Mesothelial cell of epicardium (in vitro differentiated cells): ENCODE results near the gene AKAP8L. TPM values are rescaled to one million over a fixed set of nuclear protein-coding genes. Genes with fewer than 3 reads are reported as not detected.

ENCODE experiments used
- DNase-seq, 2 experiments: peaks; one replicate each; pipeline ENCODE4 v3.0.0; 2021; ENCODE audit warnings: low spot score in 2 of 2; ENCODE audit not compliant: unreplicated experiment in 2 of 2
- H3K27ac Mint-ChIP-seq: 2 replicates; pipeline ENCODE4 v1.8.0; 2021; ENCODE audit warnings: mixed read lengths
- H3K27me3 Mint-ChIP-seq: 2 replicates; pipeline ENCODE4 v1.8.0; 2021; ENCODE audit warnings: low read depth, mixed read lengths
- H3K36me3 Mint-ChIP-seq: 2 replicates; pipeline ENCODE4 v1.8.0; 2021; ENCODE audit warnings: mixed read lengths
- H3K4me1 Mint-ChIP-seq: 2 replicates; pipeline ENCODE4 v1.8.0; 2021; ENCODE audit warnings: mixed read lengths
- H3K4me3 Mint-ChIP-seq: 2 replicates; pipeline ENCODE4 v1.8.0; 2021; ENCODE audit warnings: mild to moderate bottlenecking, moderate library complexity, mixed read lengths
- H3K9me3 Mint-ChIP-seq: 2 replicates; pipeline ENCODE4 v1.8.0; 2021; ENCODE audit warnings: mixed read lengths
- CTCF ChIP-seq: fragments of 200-600 bp; sonication (generic); IDR thresholded peaks from one replicate; pipeline ENCODE4 v1.5.0; 2021; ENCODE audit warnings: antibody characterized with exemption; ENCODE audit not compliant: unreplicated experiment
- total RNA-seq: library from RNA; stranded (reverse); gene quantifications from 3 replicates; pipeline ENCODE4 v1.2.1, GENCODE V29; 2021

The AKAP8L gene
- total RNA-seq, 1 donor from 2014 or later = 254 TPM

DNA sequence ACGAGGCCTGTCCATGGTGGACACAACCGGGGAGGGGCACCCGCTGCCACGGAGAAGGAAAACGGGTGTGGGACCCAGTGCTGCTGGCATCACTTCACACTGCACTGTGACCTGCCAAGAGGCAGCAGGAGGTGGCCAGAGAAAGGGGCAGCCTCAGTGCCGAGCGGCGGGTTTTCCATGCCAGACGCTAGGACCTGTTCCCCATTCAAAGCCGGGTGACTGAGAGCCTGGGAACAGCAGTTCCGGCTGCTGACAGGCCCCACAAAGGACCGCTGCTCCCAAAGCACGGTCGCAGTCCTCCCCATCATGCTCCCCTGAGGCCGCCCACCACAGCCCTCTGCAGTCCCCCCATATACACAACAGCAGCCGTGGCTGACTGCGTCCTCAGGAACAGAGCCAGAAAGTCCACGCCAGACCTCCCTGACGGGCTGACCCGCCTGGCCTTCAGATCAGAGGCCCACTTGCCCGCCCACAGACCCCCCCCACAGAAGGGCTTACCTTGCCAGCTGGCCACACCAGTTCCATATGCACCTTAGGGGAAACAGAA is 44.6 kb downstream of the AKAP8L start:
- H3K4me3 Mint-ChIP-seq = no peak overlapping the region
- H3K36me3 Mint-ChIP-seq = peaks cover 13% of the 10 kb centered on the region
- no peaks in the 10 kb centered on the region for H3K9me3 Mint-ChIP-seq
- DNase-seq = no peak
- H3K4me1 Mint-ChIP-seq = peaks cover 18% of the 10 kb centered on the region
- no peaks in the 10 kb centered on the region for H3K27me3 Mint-ChIP-seq
- no peak for TF ChIP-seq CTCF
- no peak overlapping the region for H3K27ac Mint-ChIP-seq

DNA sequence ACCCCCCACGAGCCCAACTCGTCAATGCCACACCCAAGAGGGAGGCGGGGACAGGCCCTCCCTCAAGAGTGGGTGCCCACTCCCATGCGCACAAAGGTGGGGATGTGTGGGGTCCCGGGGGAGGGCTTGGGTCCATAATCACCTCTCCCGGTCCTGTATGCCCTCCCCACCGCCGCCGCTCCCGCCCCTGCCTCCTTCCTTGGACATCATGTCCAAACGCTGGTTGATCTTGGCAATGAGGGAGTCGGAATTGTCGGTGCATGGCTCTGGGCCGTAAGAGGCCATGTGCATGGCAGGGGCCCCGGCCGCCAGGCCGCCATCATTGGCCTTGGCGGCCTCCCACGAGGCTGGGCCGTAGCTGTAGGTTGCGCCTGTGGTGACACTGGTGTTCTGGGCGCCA is 45.1 kb downstream of the AKAP8L start:
- Mint-ChIP-seq H3K4me1 (peaks cover 18% of the 10 kb centered on the region), H3K36me3 (peaks cover 19% of the 10 kb centered on the region), H3K27ac (no peak overlapping the region), H3K4me3 (no peak overlapping the region), H3K27me3 (no peaks in the 10 kb centered on the region), H3K9me3 (no peaks in the 10 kb centered on the region)
- no peak for DNase-seq
- no peak for TF ChIP-seq CTCF

- no peak for TF ChIP-seq CTCF
- Mint-ChIP-seq H3K27me3 (no peaks in the 10 kb centered on the region), H3K4me3 (no peak overlapping the region), H3K4me1 (peaks cover 13% of the 10 kb centered on the region), H3K36me3 (peaks cover 24% of the 10 kb centered on the region), H3K27ac (no peak overlapping the region), H3K9me3 (no peaks in the 10 kb centered on the region)
- DNase-seq = no peak
Measured at GRCh38 chr19:15372891-15373301, 45.9 kb downstream of the AKAP8L start.

- Mint-ChIP-seq H3K9me3 (no peaks in the 10 kb centered on the region), H3K4me1 (peaks cover 9% of the 10 kb centered on the region), H3K36me3 (peaks cover 24% of the 10 kb centered on the region), H3K4me3 (no peak overlapping the region), H3K27ac (no peak overlapping the region), H3K27me3 (no peaks in the 10 kb centered on the region)
- no peak for TF ChIP-seq CTCF
- DNase-seq = no peak
Measured at GRCh38 chr19:15372470-15372869, 46.3 kb downstream of the AKAP8L start.

GRCh38 chr19:15371786-15372380 is 46.9 kb downstream of the AKAP8L start:
- no peak for DNase-seq
- H3K4me3 Mint-ChIP-seq = no peak overlapping the region
- TF ChIP-seq CTCF = no peak
- H3K27me3 Mint-ChIP-seq = no peaks in the 10 kb centered on the region
- no peak overlapping the region for H3K27ac Mint-ChIP-seq
- no peaks in the 10 kb centered on the region for H3K9me3 Mint-ChIP-seq
- peaks cover 24% of the 10 kb centered on the region for H3K36me3 Mint-ChIP-seq
- peaks cover 5% of the 10 kb centered on the region for H3K4me1 Mint-ChIP-seq
